ENCODE measurements around the gene SPTLC3. TPM values are rescaled to one million over a fixed set of nuclear protein-coding genes. Genes with fewer than 3 reads are reported as not detected.

SPTLC3 gene
- total and polyA plus RNA-seq, 2 of the 13 experiments (the other 11 are each of a cell fraction or from before 2014, with no cell fraction given) = 20.5 to 95.6 TPM

DNA sequence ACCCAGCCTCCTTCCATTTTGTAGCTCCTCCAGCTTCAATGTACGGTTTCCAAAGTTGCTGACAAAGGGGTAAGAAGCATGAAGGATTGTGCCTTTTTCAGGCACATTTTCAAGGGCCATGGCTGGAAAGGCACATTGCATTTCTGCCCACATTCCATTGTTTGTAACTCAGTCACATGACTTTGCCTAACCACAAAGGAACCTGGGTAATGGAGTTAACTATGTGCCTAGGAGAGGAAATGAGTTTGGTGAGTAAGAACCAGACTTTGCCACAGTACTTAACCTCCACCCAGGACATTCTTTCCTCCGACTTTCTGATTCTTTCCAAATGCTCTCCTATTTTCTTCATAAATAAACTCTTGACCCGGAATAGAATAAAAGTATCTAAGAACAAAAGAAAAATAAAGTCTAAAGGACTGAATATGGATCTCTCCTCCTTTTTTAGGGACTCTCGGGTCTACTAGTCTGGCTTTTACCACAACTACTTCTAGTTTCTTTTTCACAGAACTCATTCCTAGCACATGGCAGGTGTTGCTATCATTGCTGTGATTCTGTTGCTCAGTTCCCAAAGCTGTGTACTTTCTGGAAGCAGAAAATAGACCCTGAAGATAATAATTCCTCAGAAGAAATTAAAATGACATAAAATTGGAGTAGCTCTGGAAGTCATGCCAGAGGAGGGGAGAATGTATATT is 130.8 kb downstream of the SPTLC3 start:
- Histone ChIP-seq H3K4me3 (replicated peaks in 1 of 3; ENCODE audit: insufficient read depth in 1 of 3, low read depth in 2 of 3, low read length in 3 of 3) (no peak overlapping the region), H2AFZ (ENCODE audit: low read length) (no peak overlapping the region), H3K9me3 (ENCODE audit: low read length) (no peaks in the 10 kb centered on the region), H3K36me3 (replicated peaks in 1 of 2; ENCODE audit: control insufficient read depth in 1 of 2, insufficient read depth in 2 of 2, low read length in 2 of 2) (peaks cover 12 to 20% of the 10 kb centered on the region in 2 experiments), H3K27me3 (ENCODE audit: control insufficient read depth in 1 of 2, insufficient read depth in 2 of 2, low read length in 2 of 2) (no peaks in the 10 kb centered on the region), H3K27ac (ENCODE audit: extremely low read length, insufficient read depth, low read length) (no peak overlapping the region), H3K4me1 (ENCODE audit: insufficient read depth, low read length) (peaks cover 7% of the 10 kb centered on the region; the same call in 1 of the 2 replicates), H3K9ac (ENCODE audit: insufficient read depth, low read depth, low read length) (no peak overlapping the region), H4K20me1 (ENCODE audit: insufficient read depth, low read length) (no peaks in the 10 kb centered on the region), H3K4me2 (ENCODE audit: low read depth, low read length) (no peak overlapping the region), H3K79me2 (ENCODE audit: insufficient read depth, low read length) (no peaks in the 10 kb centered on the region)
- ChIA-PET POLR2A (no interaction called here), CTCF (ENCODE audit: low intra/inter-chr PET ratio, low total read pairs) (no interaction called here)
- FAIRE-seq = no peak
- 96% methylated on average over 4 of the region's 4 CpGs for WGBS (ENCODE audit: low lambda C conversion rate)
- TF ChIP-seq ZNF225 (CRISPR knock-in tag; IDR thresholded peaks at IDR 0.05) = no peak
- no peak for TF ChIP-seq ZBTB20 (CRISPR knock-in tag; IDR thresholded peaks at IDR 0.05; ENCODE audit: borderline replicate concordance, low read depth)
- TF ChIP-seq RFXAP (CRISPR knock-in tag; IDR thresholded peaks at IDR 0.05; ENCODE audit: borderline replicate concordance) = no peak
- TF ChIP-seq POLR2AphosphoS5 (IDR thresholded peaks at IDR 0.05; ENCODE audit: low read depth, low read length) = no peak
- no peak for TF ChIP-seq NFATC3 (CRISPR knock-in tag; IDR thresholded peaks at IDR 0.05)
- TF ChIP-seq, protein P1, sequence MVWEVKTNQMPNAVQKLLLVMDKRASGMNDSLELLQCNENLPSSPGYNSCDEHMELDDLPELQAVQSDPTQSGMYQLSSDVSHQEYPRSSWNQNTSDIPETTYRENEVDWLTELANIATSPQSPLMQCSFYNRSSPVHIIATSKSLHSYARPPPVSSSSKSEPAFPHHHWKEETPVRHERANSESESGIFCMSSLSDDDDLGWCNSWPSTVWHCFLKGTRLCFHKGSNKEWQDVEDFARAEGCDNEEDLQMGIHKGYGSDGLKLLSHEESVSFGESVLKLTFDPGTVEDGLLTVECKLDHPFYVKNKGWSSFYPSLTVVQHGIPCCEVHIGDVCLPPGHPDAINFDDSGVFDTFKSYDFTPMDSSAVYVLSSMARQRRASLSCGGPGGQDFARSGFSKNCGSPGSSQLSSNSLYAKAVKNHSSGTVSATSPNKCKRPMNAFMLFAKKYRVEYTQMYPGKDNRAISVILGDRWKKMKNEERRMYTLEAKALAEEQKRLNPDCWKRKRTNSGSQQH (CRISPR knock-in tag; IDR thresholded peaks at IDR 0.05; ENCODE audit: low read depth) = no peak
- 0 out of 2 replicates have a peak, but pooled peaks have one; percentile 16 for TF ChIP-seq POGZ (CRISPR knock-in tag; IDR thresholded peaks at IDR 0.05)
- no peak for TF ChIP-seq ZNF446 (CRISPR knock-in tag; IDR thresholded peaks at IDR 0.05)
- TF ChIP-seq MAFK (conservative IDR thresholded peaks at IDR 0.05 in 1 of 2, IDR thresholded peaks at IDR 0.05 in 1 of 2; ENCODE audit: low read length in 2 of 2) = peak; percentile 17 to 46; a peak in 3 of 4 replicates
- TF ChIP-seq, protein P2, sequence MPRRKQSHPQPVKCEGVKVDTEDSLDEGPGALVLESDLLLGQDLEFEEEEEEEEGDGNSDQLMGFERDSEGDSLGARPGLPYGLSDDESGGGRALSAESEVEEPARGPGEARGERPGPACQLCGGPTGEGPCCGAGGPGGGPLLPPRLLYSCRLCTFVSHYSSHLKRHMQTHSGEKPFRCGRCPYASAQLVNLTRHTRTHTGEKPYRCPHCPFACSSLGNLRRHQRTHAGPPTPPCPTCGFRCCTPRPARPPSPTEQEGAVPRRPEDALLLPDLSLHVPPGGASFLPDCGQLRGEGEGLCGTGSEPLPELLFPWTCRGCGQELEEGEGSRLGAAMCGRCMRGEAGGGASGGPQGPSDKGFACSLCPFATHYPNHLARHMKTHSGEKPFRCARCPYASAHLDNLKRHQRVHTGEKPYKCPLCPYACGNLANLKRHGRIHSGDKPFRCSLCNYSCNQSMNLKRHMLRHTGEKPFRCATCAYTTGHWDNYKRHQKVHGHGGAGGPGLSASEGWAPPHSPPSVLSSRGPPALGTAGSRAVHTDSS (CRISPR knock-in tag; conservative IDR thresholded peaks at IDR 0.05) = no peak
- TF ChIP-seq HES4 (CRISPR knock-in tag; IDR thresholded peaks at IDR 0.05; ENCODE audit: borderline replicate concordance) = no peak
- TF ChIP-seq ZNF839 (CRISPR knock-in tag; IDR thresholded peaks at IDR 0.05; ENCODE audit: borderline replicate concordance) = no peak
- 0 out of 2 replicates have a peak, but pooled peaks have one; percentile 18 for TF ChIP-seq MAFF (IDR thresholded peaks at IDR 0.05; ENCODE audit: low read depth, low read length)
- no TSS peak for BruUV-seq (replicated peaks)
- in situ Hi-C loops (cut with HindIII; ENCODE audit: extremely low pct_ligation_motif_present, low pct_unique_long_range_greater_than_20kb) (no loop called here), intact Hi-C loops (cut with micrococcal nuclease; ENCODE audit: unreplicated experiment) (no loop called here)
- no peak for ATAC-seq
- DNase-seq (ENCODE audit: low spot score) = no peak
